Muscle of back (tissue), 11 donors: ENCODE results near the gene SAP130. TPM values are rescaled to one million over a fixed set of nuclear protein-coding genes. Genes with fewer than 3 reads are reported as not detected.

Experiments used
- DNase-seq, 3 donors: peaks; one replicate each; pipeline versions ENCODE4 v3.0.0 to v3.0.0-alpha.2; 2013
- polyA plus RNA-seq, 10 donors: library from polyadenylated mRNA; unstranded; fragments of 120-200 nt; gene quantifications; one replicate each; pipeline ENCODE4 v1.2.1, GENCODE V29; 2013; ENCODE audit not compliant: insufficient read length in 10 of 10

The SAP130 gene
- polyA plus RNA-seq, 10 donors, result 11.5 to 16.8 (median 13.6) TPM

GRCh38 chr2:128027278-128027800 is 520 bp downstream of the SAP130 start:
- DNase-seq, result peak; percentile 99 to 100 (median 100)

GRCh38 chr2:128026448-128027277 is 1.2 kb downstream of the SAP130 start:
- DNase-seq, result peak in 2 of 3 donors; percentile 10 to 48

GRCh38 chr2:128024816-128025215 is 3.0 kb downstream of the SAP130 start:
- DNase-seq, result no peak

GRCh38 chr2:128017561-128017960 is 10.3 kb downstream of the SAP130 start:
- DNase-seq, result no peak

DNA sequence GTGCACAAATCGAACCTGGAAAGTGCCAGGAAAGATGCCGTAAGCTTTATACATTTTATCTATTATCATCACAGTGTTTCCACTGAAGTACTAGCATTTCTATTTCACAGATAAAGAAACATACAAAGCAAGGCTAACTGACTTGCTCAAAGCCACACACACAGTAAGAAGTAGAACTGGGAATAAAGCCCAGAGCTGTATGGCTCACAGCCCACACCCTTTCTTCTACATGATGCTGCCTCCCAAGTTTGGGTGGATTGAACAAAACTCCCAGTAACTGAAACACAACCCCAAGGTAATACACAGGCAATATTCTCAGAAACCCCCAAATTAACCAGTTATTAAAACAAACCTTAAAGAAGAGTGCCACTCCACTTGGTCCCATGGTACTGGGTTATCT is 11.2 kb downstream of the SAP130 start:
- peak in 2 of 3 donors; percentile 45 to 50 for DNase-seq

- DNase-seq, result no peak
Observed at GRCh38 chr2:128012698-128013097, 15.2 kb downstream of the SAP130 start.

DNA sequence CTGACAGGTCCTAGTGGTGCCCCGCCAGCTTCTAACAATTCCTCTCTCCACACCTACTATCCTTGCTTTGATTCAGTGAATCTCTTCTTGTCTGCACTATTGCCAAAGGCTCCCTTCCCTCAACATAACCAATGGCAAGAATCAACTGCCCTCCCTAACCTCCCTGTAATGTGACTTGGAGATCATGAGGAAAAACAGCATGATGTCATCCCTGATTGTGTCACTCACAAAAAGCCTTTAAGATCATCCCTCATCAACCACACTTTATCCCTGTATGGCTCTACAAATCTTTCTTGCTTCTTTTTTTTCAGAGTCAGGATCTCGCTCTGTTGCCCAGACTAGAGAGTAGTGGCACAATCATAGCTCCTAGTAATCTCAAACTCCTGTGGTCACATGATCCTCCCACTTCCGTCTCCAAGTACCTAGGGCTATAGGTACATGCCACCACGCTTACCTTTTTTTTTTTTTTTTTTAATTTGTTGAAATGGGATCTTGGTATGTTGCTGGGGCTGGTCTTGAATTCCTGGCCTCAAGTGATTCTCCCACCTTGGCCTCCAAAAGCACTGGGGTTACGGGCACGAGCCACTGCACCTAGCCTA is 19.7 kb downstream of the SAP130 start:
- no peak for DNase-seq

- DNase-seq, result no peak
Observed at GRCh38 chr2:128004509-128004908, 23.4 kb downstream of the SAP130 start.

DNA sequence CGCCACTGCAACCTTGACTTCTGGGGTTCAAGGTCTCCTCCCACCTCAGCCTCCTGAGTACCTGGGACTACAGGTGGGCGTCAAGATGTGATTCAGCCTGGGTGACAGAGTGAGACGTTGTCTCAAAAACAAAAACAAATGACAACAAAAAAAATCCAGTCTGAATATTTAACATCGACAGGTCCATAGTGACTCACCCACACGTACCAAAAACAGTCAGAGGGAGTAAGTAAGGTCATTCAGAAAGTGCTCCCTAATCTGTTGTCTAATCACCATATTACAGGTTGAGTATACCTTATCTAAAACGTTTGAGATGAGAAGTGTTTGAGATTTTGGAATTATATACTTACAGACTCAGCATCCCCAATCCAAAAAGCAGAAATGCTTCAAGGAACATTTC is 24.4 kb downstream of the SAP130 start:
- no peak for DNase-seq

DNA sequence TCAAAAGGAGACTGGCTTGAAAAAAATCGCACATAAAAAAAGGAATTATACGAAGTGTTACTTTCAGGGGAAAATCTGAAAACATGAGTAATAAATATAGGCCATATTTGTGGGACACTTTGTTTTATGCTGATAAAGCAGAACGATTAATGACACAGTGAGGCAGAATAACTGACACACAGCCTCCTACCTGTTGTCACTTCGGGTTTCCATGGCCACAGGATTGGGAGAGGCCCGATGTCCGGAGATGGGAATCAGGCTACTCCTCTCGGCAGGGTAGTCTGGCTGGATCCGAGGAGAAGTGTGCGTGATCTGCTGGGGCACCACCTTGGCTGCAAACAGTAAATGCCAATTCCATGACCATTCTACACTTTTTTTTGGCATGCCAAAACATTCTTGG is 31.7 kb downstream of the SAP130 start:
- DNase-seq, result no peak

DNA sequence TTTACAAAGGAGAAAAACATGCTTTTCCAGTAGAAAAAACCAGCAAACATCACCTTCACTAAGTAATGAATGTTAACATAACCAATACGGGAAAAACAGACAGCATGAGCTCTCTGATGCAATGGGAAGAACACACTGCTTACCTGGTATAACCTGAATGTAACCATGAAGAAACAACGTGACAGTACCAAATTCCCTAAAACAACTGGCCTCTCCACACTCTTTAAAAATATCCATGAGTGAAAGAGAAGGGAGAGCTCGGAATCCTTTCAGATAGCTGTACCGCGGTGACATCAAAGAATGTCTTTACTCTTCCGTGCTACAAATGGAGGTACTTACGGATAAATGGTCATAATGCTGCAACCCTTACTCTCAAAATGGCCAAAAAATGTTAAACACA is 32.1 kb downstream of the SAP130 start:
- DNase-seq, result no peak

- DNase-seq, result no peak
Observed at GRCh38 chr2:127993659-127994058, 34.2 kb downstream of the SAP130 start.

DNA sequence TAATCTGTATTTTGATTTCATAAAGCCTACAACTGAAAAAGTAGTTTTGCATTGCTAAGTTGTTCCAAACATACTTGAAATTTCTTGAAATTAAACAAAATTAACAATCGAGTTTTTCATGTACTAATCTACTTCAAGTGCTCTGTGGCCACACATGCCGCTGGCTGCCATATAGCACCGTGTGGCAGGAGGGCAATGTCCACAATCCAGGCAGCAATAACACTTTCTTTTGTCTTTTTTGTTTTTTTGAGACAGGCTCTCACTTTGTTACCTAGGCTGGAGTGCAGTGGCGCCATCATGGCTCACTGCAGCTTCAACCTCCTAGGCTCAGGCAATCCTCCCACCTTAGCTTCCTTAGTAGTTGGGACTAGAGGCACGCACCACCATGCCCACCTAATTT is 36.1 kb downstream of the SAP130 start:
- no peak for DNase-seq

DNA sequence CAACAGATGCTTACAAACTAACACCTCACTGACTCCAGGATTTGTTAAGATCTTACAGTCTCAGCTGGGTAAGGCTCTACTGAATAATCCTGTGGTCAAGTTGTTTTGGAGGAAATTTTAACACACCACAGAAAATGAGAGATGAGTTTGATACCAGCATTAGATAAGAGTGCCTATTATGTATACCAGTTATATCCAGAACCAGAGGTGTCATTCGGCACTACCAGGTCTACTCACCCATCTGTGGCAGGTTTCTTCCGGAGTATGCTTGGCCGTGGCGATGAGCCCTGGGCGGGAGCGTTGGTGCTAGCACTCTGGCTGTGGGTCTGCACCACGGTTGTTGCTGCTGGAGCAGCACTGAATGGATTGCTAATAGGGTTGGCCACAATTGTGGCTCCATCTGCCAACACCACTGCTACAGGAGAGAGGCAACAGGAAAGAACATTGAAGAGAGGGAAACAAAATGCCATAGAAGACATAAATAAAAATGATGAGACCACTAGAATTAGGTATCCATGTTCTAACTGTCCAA is 41.2 kb downstream of the SAP130 start:
- DNase-seq, result no peak

DNA sequence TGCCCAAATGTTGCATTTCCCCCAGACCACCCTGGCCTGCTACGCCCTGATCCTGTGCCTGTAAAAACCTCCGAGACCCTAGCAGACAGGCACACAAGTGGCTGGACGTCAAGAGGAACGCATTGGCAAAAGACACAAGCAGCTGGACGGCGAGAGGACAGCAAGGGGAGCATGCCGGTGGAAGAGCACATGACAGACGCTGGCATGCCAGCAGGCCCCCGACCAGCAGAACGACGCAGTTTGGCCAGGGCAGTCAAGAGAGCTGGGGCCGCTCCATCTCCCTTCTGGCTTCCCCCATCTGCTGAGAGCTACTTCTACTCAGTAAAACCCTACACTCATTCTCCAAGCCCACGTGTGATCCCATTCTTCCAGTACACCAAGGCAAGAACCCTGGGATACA is 42.1 kb downstream of the SAP130 start:
- DNase-seq, result no peak

DNA sequence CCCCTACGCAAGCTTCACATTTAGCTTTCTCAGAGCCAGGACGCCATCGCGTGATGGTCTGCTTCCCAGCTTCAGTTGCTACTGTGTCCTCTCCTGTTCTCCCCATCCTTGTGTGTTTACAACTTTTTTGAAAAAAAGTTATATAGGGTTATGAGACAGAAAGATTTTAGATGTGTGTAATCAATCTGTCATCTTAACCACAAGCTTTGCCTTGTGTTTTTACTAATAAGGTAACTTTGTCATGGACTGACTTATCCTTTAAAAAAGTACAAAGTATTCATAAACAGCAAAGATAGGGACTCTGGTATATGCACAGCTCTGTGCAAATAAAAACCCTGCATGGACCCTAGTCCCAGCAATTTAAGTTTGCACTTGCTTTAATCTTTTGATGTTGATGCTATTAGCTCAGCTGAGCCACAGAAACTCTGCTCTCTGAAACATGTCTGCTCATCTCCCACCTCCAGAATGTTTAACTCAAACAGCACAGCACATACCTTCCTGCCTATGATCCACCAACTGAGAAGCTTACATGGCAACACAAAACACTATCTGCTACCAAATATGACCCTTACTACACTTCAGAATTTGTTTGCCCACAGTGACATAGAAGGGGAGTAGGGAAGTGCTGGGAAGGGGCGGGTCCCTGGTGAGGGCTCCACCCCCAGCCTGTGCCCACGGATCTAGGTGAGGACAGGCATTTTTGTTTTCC is 42.7 kb downstream of the SAP130 start:
- DNase-seq, result no peak

GRCh38 chr2:127984551-127984950 is 43.3 kb downstream of the SAP130 start:
- DNase-seq, result no peak

DNA sequence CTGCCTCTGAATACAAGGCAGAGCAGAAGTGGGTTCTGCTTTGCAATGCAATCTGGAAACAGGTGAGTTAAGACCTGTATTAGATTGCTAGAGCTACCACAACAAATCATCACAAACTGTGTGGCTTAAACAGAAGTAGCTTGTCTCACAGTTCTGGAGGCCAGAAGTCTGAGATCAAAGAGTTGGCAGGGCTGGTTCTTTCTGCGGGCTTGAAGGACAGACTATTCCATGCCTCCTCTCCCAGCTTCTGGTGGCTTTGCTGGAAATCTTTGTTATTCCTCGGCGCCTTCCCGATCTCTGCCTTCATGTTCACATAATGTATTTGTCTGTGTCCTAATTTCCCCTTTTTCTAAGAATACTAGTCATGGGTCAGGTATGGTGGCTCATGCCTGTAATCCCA is 58.4 kb downstream of the SAP130 start:
- DNase-seq, result no peak

DNA sequence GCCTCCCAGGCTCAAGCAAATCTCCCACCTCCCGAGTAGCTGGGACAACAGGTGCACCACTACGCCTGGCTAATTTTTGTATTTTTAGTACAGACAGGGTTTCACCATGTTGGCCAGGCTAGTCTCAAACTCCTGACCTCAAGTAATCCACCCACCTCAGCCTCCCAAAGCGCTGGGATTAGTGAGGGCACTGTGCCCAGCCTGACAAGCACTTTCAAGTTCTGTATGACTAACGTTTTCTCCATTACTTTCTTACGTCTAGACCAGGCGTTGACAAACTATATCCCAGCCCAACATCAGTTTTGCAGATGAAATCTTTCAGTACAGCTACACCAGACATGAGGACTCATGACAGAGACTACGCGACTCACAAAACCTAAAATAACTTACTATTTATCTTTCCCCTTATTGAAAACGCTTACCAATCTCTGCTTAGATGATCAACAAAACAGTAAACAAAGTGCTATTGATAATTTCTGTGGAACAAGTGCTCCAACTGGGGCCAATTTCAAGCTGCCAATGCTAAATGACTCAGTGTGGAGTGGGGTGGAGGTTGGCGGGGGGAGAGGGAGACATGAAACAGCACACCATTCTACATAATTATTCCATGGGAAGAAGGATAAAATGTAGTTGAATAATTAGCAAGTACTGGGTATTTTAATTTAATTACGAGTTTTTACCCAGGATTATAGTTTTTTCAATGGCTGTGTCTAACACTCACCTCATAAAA is 59.1 kb downstream of the SAP130 start:
- peak in 2 of 3 donors; percentile 2 to 10 for DNase-seq

GRCh38 chr2:127961729-127962128 is 66.1 kb downstream of the SAP130 start:
- no peak for DNase-seq

DNA sequence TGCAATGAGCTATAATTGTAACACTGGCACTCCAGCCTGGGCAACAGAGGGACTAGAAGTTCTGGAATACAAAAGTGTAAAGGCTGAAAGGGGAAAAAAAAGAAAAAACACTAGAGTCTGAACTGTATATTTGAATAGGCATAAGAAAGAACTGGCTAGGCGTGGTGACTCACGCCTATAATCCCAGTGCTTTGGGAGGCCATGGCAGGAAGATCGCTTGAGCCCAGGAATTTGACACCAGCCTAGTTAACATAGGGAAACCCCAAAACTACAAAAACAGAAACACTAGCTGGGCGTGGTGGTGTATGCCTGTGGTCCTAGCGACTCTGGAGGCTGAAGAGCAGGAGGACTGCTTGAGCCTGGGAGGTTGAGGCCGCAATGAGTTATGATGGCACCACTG is 70.6 kb downstream of the SAP130 start:
- no peak for DNase-seq

DNA sequence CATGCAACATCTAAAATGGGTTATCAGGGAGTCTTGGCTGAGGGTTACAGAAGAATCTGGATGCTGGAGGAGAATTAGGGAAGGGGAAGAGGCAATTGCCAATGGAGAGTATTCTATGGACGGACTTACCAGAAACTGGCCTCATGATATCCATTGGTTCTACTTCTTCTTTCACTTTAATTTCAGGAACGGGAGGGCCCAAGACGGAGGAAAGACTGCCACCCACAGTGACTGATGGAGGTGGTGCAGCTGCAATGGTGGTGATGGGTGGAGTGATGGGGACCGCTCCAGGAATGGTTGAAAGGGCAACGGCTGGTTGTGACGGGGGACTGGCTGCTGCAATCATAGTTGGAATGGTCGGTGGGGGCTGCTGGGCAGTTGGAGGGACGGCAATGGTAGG is 73.0 kb downstream of the SAP130 start:
- no peak for DNase-seq
